Naive thymus-derived CD8-positive, alpha-beta T cell (primary cell): ENCODE results near the gene HNRNPLL. TPM values are rescaled to one million over a fixed set of nuclear protein-coding genes. Genes with fewer than 3 reads are reported as not detected.

Experiments used
- ATAC-seq, 2 donors: fragments of 150-1000 bp; cut with Tn5 transposase in 1 of 2; sonication (Bioruptor Pico), chemical (Tn5 transposase) in 1 of 2; 1 replicate in 1 of 2; 2 replicates in 1 of 2; pipeline ENCODE4 v1.10.0; 2021; ENCODE audit warnings: mild to moderate bottlenecking in 2 of 2, moderate library complexity in 2 of 2
- POLR2A ChIA-PET: fragments of 350-600 bp; sonication (Branson Sonifier 250); formaldehyde crosslinking; loops from one replicate; lab custom pipeline; 2021; ENCODE audit warnings: antibody characterized with exemption; lab: Charles Lee
- DNase-seq, 10 donors: peaks; one replicate each; pipeline versions ENCODE4 v3.0.0 to v3.0.0-alpha.2; 2020 to 2022
- H3K27ac Mint-ChIP-seq, 10 donors: one replicate each; pipeline ENCODE4 v1.8.0; 2020 to 2022; ENCODE audit warnings: mild to moderate bottlenecking in 10 of 10, mixed read lengths in 10 of 10, moderate library complexity in 4 of 10, inconsistent platforms in 1 of 10
- H3K27me3 Mint-ChIP-seq, 5 donors: one replicate each; pipeline ENCODE4 v1.8.0; 2021 to 2022; ENCODE audit warnings: mixed read lengths in 5 of 5
- H3K36me3 Mint-ChIP-seq, 3 donors: one replicate each; pipeline ENCODE4 v1.8.0; 2020 to 2022; ENCODE audit warnings: mixed read lengths in 3 of 3, mild to moderate bottlenecking in 2 of 3, inconsistent platforms in 1 of 3
- H3K4me1 Mint-ChIP-seq, 4 donors: one replicate each; pipeline ENCODE4 v1.8.0; 2021 to 2022; ENCODE audit warnings: mixed read lengths in 4 of 4
- H3K4me3 Mint-ChIP-seq, 10 donors: one replicate each; pipeline ENCODE4 v1.8.0; 2020 to 2022; ENCODE audit warnings: mild to moderate bottlenecking in 10 of 10, mixed read lengths in 10 of 10, moderate library complexity in 6 of 10, inconsistent platforms in 1 of 10
- H3K9me3 Mint-ChIP-seq, 9 donors: one replicate each; pipeline ENCODE4 v1.8.0; 2020 to 2022; ENCODE audit warnings: mixed read lengths in 9 of 9, mild to moderate bottlenecking in 3 of 9, inconsistent platforms in 1 of 9, moderate library complexity in 1 of 9
- polyA plus RNA-seq, 3 donors: library from polyadenylated mRNA; unstranded; fragments of 300-500 nt; fragmentation: Illumina TruSeq; gene quantifications; one replicate each; pipeline ENCODE4 v1.2.3, GENCODE V29; 2021
- total RNA-seq, 8 experiments: library from RNA in 2 of 8; stranded (reverse) in 2 of 8; gene quantifications; one replicate each; pipeline ENCODE4 v1.2.3 and lab custom pipeline; 2021 to 2026

HNRNPLL gene
- total and polyA plus RNA-seq, 5 experiments from 2014 or later, result 8.0 to 20.2 (median 13.1) TPM

GRCh38 chr2:38600242-38600891 lies 2.4 kb downstream of the HNRNPLL start:
- DNase-seq, result no peak
- ATAC-seq, result no peak
- Mint-ChIP-seq H3K27me3 (no peaks in the 10 kb centered on the region), H3K4me1 (peaks cover 20 to 48% (median 43%) of the 10 kb centered on the region in 4 donors), H3K27ac (peak overlapping the region in 8 of 10 donors; percentile 5 to 84 (median 59)), H3K4me3 (peak overlapping the region; percentile 32 to 89 (median 69)), H3K9me3 (no peaks in the 10 kb centered on the region), H3K36me3 (no peaks in the 10 kb centered on the region)
- POLR2A ChIA-PET, result interaction anchor here (0.6 to 4.4 kb wide), 4 partner anchors 88 to 201 kb away, joined by 3 to 49 read pairs (median 4); partner anchors contain the start of gene SRSF7

- Mint-ChIP-seq H3K36me3 (no peaks in the 10 kb centered on the region), H3K4me3 (peak overlapping the region in 3 of 10 donors; percentile 33 to 78 (median 70)), H3K27ac (peak overlapping the region in 3 of 10 donors; percentile 31 to 72 (median 44)), H3K4me1 (peaks cover 20 to 49% (median 43%) of the 10 kb centered on the region in 4 donors), H3K9me3 (no peaks in the 10 kb centered on the region), H3K27me3 (no peaks in the 10 kb centered on the region)
- ATAC-seq (no peak), DNase-seq (no peak)
- POLR2A ChIA-PET, result interaction anchor here (0.5 to 1.0 kb wide), 3 partner anchors 12 to 200 kb away, joined by 3 to 5 read pairs (median 4); no protein-coding TSS in a partner anchor
Measured at GRCh38 chr2:38599706-38600105, 3.0 kb downstream of the HNRNPLL start.

- POLR2A ChIA-PET, result interaction anchor here (1.0 kb wide), 1 partner anchor 151 kb away, joined by 4 read pairs; no protein-coding TSS in a partner anchor
- no peaks in the 10 kb centered on the region for H3K9me3 Mint-ChIP-seq
- peaks cover 20 to 49% (median 37%) of the 10 kb centered on the region in 4 donors for H3K4me1 Mint-ChIP-seq
- peak overlapping the region in 3 of 10 donors; percentile 4 to 31 (median 28) for H3K27ac Mint-ChIP-seq
- ATAC-seq (no peak), DNase-seq (no peak)
- no peaks in the 10 kb centered on the region for H3K36me3 Mint-ChIP-seq
- H3K4me3 Mint-ChIP-seq, result no peak overlapping the region
- H3K27me3 Mint-ChIP-seq, result no peaks in the 10 kb centered on the region
Measured at GRCh38 chr2:38598991-38599295, 3.8 kb downstream of the HNRNPLL start.

- Mint-ChIP-seq H3K4me3 (no peak overlapping the region), H3K4me1 (peaks cover 15 to 43% (median 33%) of the 10 kb centered on the region in 4 donors), H3K27ac (peak overlapping the region in 4 of 10 donors; percentile 4 to 39 (median 30)), H3K9me3 (no peaks in the 10 kb centered on the region), H3K27me3 (no peaks in the 10 kb centered on the region), H3K36me3 (no peaks in the 10 kb centered on the region)
- no peak for DNase-seq
- no peak for ATAC-seq
- POLR2A ChIA-PET, result interaction anchor here (1.7 kb wide), 1 partner anchor 153 kb away, joined by 8 read pairs; the partner anchor contains the start of gene SRSF7
Measured at GRCh38 chr2:38598200-38598990, 4.3 kb downstream of the HNRNPLL start.

GRCh38 chr2:38597115-38597514 lies 5.6 kb downstream of the HNRNPLL start:
- no peak overlapping the region for H3K4me3 Mint-ChIP-seq
- no peaks in the 10 kb centered on the region for H3K36me3 Mint-ChIP-seq
- no peak overlapping the region for H3K27ac Mint-ChIP-seq
- peaks cover 13 to 44% (median 34%) of the 10 kb centered on the region in 4 donors for H3K4me1 Mint-ChIP-seq
- no peaks in the 10 kb centered on the region for H3K9me3 Mint-ChIP-seq
- no peak for DNase-seq
- H3K27me3 Mint-ChIP-seq, result peaks cover 0 to 1% (median 0%) of the 10 kb centered on the region in 5 donors
- POLR2A ChIA-PET, result interaction anchor here (1.0 to 1.7 kb wide), 2 partner anchors 154 kb away, joined by 3 to 8 read pairs; partner anchors contain the start of gene SRSF7
- ATAC-seq, result no peak

- no peaks in the 10 kb centered on the region for H3K9me3 Mint-ChIP-seq
- POLR2A ChIA-PET, result interaction anchor here (0.7 to 1.0 kb wide), 2 partner anchors 117 to 155 kb away, joined by 3 read pairs; partner anchors contain the start of gene SRSF7
- peaks cover 0 to 1% (median 0%) of the 10 kb centered on the region in 5 donors for H3K27me3 Mint-ChIP-seq
- no peak for ATAC-seq
- peaks cover 13 to 41% (median 30%) of the 10 kb centered on the region in 4 donors for H3K4me1 Mint-ChIP-seq
- no peak overlapping the region for H3K4me3 Mint-ChIP-seq
- no peak for DNase-seq
- H3K27ac Mint-ChIP-seq, result no peak overlapping the region
- H3K36me3 Mint-ChIP-seq, result no peaks in the 10 kb centered on the region
Measured at GRCh38 chr2:38596229-38596628, 6.5 kb downstream of the HNRNPLL start.

GRCh38 chr2:38592951-38593350 lies 9.8 kb downstream of the HNRNPLL start:
- POLR2A ChIA-PET, result no interaction called here
- Mint-ChIP-seq H3K4me3 (no peak overlapping the region), H3K27ac (no peak overlapping the region), H3K36me3 (peaks cover 0 to 19% (median 0%) of the 10 kb centered on the region in 3 donors), H3K9me3 (no peaks in the 10 kb centered on the region), H3K27me3 (peaks cover 0 to 1% (median 0%) of the 10 kb centered on the region in 5 donors), H3K4me1 (peaks cover 5 to 14% (median 7%) of the 10 kb centered on the region in 4 donors)
- ATAC-seq (no peak), DNase-seq (no peak)

GRCh38 chr2:38591152-38591551 lies 11.6 kb downstream of the HNRNPLL start:
- ATAC-seq (no peak), DNase-seq (no peak)
- peaks cover 3 to 11% (median 5%) of the 10 kb centered on the region in 4 donors for H3K4me1 Mint-ChIP-seq
- H3K9me3 Mint-ChIP-seq, result no peaks in the 10 kb centered on the region
- POLR2A ChIA-PET, result interaction anchor here (1.5 kb wide), 1 partner anchor 11 kb away, joined by 5 read pairs; no protein-coding TSS in a partner anchor
- H3K36me3 Mint-ChIP-seq, result peaks cover 0 to 26% (median 0%) of the 10 kb centered on the region in 3 donors
- no peak overlapping the region for H3K4me3 Mint-ChIP-seq
- H3K27ac Mint-ChIP-seq, result no peak overlapping the region
- H3K27me3 Mint-ChIP-seq, result peaks cover 0 to 1% (median 0%) of the 10 kb centered on the region in 5 donors

GRCh38 chr2:38590053-38590452 lies 12.7 kb downstream of the HNRNPLL start:
- Mint-ChIP-seq H3K4me3 (no peak overlapping the region), H3K36me3 (peaks cover 0 to 33% (median 1%) of the 10 kb centered on the region in 3 donors), H3K9me3 (no peaks in the 10 kb centered on the region), H3K4me1 (peaks cover 1 to 8% (median 4%) of the 10 kb centered on the region in 4 donors), H3K27ac (peak overlapping the region in 1 of 10 donors; percentile 7), H3K27me3 (peaks cover 0 to 1% (median 0%) of the 10 kb centered on the region in 5 donors)
- no peak for ATAC-seq
- POLR2A ChIA-PET, result interaction anchor here (1.5 kb wide), 1 partner anchor 12 kb away, joined by 5 read pairs; no protein-coding TSS in a partner anchor
- no peak for DNase-seq

GRCh38 chr2:38586931-38587330 lies 15.8 kb downstream of the HNRNPLL start:
- no peak for ATAC-seq
- Mint-ChIP-seq H3K36me3 (peaks cover 0 to 37% (median 1%) of the 10 kb centered on the region in 3 donors), H3K4me1 (peaks cover 0 to 1% (median 0%) of the 10 kb centered on the region in 4 donors), H3K4me3 (no peak overlapping the region), H3K9me3 (no peaks in the 10 kb centered on the region), H3K27me3 (no peaks in the 10 kb centered on the region), H3K27ac (no peak overlapping the region)
- DNase-seq, result no peak
- POLR2A ChIA-PET, result interaction anchor here (1.5 kb wide), 2 partner anchors 16 to 164 kb away, joined by 3 to 4 read pairs; partner anchors contain the start of genes HNRNPLL and SRSF7

- H3K4me1 Mint-ChIP-seq, result peaks cover 0 to 1% (median 0%) of the 10 kb centered on the region in 4 donors
- DNase-seq, result no peak
- no peaks in the 10 kb centered on the region for H3K9me3 Mint-ChIP-seq
- H3K4me3 Mint-ChIP-seq, result no peak overlapping the region
- no peak overlapping the region for H3K27ac Mint-ChIP-seq
- H3K27me3 Mint-ChIP-seq, result no peaks in the 10 kb centered on the region
- POLR2A ChIA-PET, result no interaction called here
- no peak for ATAC-seq
- H3K36me3 Mint-ChIP-seq, result peaks cover 0 to 29% (median 1%) of the 10 kb centered on the region in 3 donors
Measured at GRCh38 chr2:38584881-38585280, 17.8 kb downstream of the HNRNPLL start.

- Mint-ChIP-seq H3K4me3 (no peak overlapping the region), H3K9me3 (no peaks in the 10 kb centered on the region), H3K27ac (no peak overlapping the region), H3K36me3 (peaks cover 0 to 25% (median 1%) of the 10 kb centered on the region in 3 donors), H3K27me3 (no peaks in the 10 kb centered on the region), H3K4me1 (peaks cover 0 to 1% (median 0%) of the 10 kb centered on the region in 4 donors)
- ATAC-seq (no peak), DNase-seq (no peak)
- POLR2A ChIA-PET, result no interaction called here
Measured at GRCh38 chr2:38583994-38584393, 18.7 kb downstream of the HNRNPLL start.
